EH (cell line): Measurements from ENCODE around the gene TMPRSS5.

Experiments
- DNase-seq: peaks from one replicate; pipeline ENCODE4 v3.0.0-alpha.2; 2015; ENCODE audit warnings: low read depth

TMPRSS5 gene

GRCh38 chr11:113670149-113670830, 35.8 kb downstream of the TMPRSS5 start:
- DNase-seq = no peak

- no peak for DNase-seq
Observed at GRCh38 chr11:113668255-113668654, 37.9 kb downstream of the TMPRSS5 start.

GRCh38 chr11:113667801-113668200, 38.3 kb downstream of the TMPRSS5 start:
- DNase-seq = peak; percentile 38

GRCh38 chr11:113666584-113666983, 39.5 kb downstream of the TMPRSS5 start:
- no peak for DNase-seq

- DNase-seq = no peak
Observed at GRCh38 chr11:113664981-113665710, 41.0 kb downstream of the TMPRSS5 start.

GRCh38 chr11:113664069-113664980, 41.8 kb downstream of the TMPRSS5 start:
- DNase-seq = peak; percentile 85

GRCh38 chr11:113663567-113663966, 42.5 kb downstream of the TMPRSS5 start:
- peak; percentile 27 for DNase-seq

- no peak for DNase-seq
Observed at GRCh38 chr11:113655771-113656170, 50.3 kb downstream of the TMPRSS5 start.

- no peak for DNase-seq
Observed at GRCh38 chr11:113651023-113651422, 55.1 kb downstream of the TMPRSS5 start.

- DNase-seq = no peak
Observed at GRCh38 chr11:113649311-113649710, 56.8 kb downstream of the TMPRSS5 start.

GRCh38 chr11:113647856-113648255, 58.3 kb downstream of the TMPRSS5 start:
- DNase-seq = no peak

GRCh38 chr11:113647108-113647507, 59.0 kb downstream of the TMPRSS5 start:
- no peak for DNase-seq

- DNase-seq = no peak
Observed at GRCh38 chr11:113645593-113646349, 60.3 kb downstream of the TMPRSS5 start.

- no peak for DNase-seq
Observed at GRCh38 chr11:113644605-113645004, 61.5 kb downstream of the TMPRSS5 start.

- DNase-seq = no peak
Observed at GRCh38 chr11:113643701-113644100, 62.4 kb downstream of the TMPRSS5 start.

GRCh38 chr11:113643006-113643585, 63.0 kb downstream of the TMPRSS5 start:
- DNase-seq = no peak

- no peak for DNase-seq
Observed at GRCh38 chr11:113642090-113642489, 64.0 kb downstream of the TMPRSS5 start.

- no peak for DNase-seq
Observed at GRCh38 chr11:113638376-113638775, 67.7 kb downstream of the TMPRSS5 start.

GRCh38 chr11:113637636-113638035, 68.5 kb downstream of the TMPRSS5 start:
- no peak for DNase-seq
